ENCODE data around the gene PTPRD. TPM values are rescaled to one million over a fixed set of nuclear protein-coding genes. Genes with fewer than 3 reads are reported as not detected.
"Not testable (repeated sequence)": the region's sequence is repeated elsewhere in the genome, so short reads cannot be mapped to it uniquely, and the experiment has no call there.

The PTPRD gene
- total RNA-seq, 1 donor from 2014 or later = 7.8 TPM

GRCh38 chr9:9522406-9522805 is 1090.4 kb downstream of the PTPRD start:
- DNase-seq (no peak), ATAC-seq (ENCODE audit: poor library complexity) (no peak)
- intact Hi-C loops (cut with DNase I) = no loop called here

DNA sequence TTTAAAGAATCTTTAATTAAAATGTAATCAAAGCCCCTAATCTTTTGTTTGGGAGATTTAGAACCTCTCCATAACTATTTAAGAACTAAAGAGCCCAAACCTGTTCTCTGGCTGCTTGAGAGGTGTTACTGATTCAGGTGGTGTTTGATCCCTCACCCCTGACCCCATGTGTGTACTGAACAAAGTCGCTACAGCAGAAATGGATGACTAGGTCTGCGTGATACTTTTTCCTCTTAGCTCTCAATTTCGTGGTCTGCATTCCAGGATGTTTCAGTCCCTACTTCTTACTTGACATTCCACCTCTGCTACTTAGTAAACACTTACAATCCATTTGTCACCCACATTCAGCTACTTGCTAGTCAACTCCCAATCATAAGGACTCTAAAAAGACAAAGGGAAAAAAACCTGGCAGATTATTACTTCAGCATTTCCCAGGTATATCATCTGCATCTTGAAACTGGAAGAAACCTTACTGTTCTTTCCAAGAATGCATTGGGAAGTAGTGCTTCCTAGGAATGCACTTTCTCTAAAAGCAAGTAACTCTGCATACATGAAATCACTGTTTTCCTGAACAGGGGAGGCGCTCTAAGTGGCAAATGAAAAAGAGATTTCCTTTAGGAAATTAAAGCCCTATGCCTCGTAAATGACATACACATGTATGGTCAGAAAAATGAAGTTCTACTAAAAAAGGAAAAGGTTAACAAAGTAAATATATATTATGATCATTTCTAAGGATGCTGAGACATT is 1091.6 kb downstream of the PTPRD start:
- DNase-seq (no peak), ATAC-seq (ENCODE audit: poor library complexity) (no peak)
- intact Hi-C loops (cut with DNase I) = no loop called here

DNA sequence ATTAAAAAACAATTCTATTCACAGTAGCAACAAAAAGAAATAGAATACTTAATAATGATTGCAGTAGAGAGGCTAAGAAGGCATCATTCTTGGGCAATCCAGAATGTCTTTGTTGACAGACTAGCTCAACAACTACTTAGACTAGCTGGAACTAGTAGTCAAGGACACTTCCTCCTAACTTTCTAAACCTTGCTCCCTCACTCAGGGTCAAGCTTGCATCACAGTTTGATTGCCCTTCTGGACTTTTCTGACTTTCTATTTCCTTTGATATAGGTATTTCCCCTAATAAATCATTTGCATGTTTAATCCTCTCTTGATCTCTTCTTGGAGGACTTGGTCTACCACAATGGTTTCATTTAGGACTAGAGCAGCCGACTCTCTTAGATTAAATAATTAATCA is 1107.9 kb downstream of the PTPRD start:
- intact Hi-C loops (cut with DNase I) = no loop called here
- ATAC-seq (ENCODE audit: poor library complexity) = no peak
- DNase-seq = no peak

- ATAC-seq (ENCODE audit: poor library complexity) = no peak
- intact Hi-C loops (cut with DNase I) = no loop called here
- no peak for DNase-seq
Measured at GRCh38 chr9:9499546-9499945, 1113.3 kb downstream of the PTPRD start.

DNA sequence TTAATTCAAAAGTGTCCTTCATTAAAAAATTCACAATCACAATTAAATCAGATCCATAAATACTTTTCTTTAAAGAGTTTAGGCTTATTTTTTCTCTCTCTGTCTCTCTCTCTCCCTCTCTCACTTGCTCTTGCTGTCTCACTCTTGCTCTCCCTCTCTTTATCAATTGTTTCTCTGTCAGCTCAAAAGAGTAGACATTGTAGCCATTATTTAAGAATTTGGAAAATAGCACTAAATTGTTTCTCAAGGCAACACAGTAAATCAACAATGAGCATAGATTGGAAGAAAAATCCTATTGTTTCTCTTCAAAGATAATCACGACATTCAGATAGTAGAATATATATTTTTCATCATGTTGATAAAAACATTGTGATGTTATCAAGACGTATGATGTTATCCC is 1114.0 kb downstream of the PTPRD start:
- no peak for ATAC-seq (ENCODE audit: poor library complexity)
- intact Hi-C loops (cut with DNase I) = no loop called here

GRCh38 chr9:9498128-9498527 is 1114.7 kb downstream of the PTPRD start:
- DNase-seq = no peak
- intact Hi-C loops (cut with DNase I) = no loop called here

More for the DNA sequence above, 1114.0 kb downstream of the PTPRD start:
- no peak for DNase-seq

GRCh38 chr9:9494336-9494735 is 1118.5 kb downstream of the PTPRD start:
- ATAC-seq (ENCODE audit: poor library complexity) (no peak), DNase-seq (no peak)
- intact Hi-C loops (cut with DNase I) = no loop called here

More at GRCh38 chr9:9498128-9498527, 1114.7 kb downstream of the PTPRD start:
- ATAC-seq (ENCODE audit: poor library complexity) = no peak

GRCh38 chr9:9492506-9492905 is 1120.3 kb downstream of the PTPRD start:
- intact Hi-C loops (cut with DNase I) = no loop called here
- no peak for ATAC-seq (ENCODE audit: poor library complexity)
- no peak for DNase-seq

- ATAC-seq (ENCODE audit: poor library complexity) (no peak), DNase-seq (no peak)
- intact Hi-C loops (cut with DNase I) = no loop called here
Measured at GRCh38 chr9:9489183-9489582, 1123.6 kb downstream of the PTPRD start.

DNA sequence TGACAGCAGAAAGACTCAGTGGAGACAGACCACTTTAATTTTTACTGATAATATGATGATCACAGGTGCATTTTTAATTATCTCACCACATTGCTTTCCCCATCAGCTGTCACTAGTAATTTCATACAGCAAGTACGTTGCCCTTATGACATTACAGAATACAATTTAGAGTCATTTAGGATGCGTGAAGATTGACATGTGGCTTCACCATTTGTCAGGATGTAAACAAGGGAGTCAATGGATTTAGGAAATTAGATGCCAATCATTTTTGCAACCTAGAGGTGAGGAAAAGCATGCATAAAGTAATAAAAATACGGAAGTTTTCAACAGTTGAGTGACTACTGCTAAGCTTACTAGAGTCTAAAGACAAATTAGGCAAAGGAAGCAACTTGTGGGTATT is 1129.6 kb downstream of the PTPRD start:
- intact Hi-C loops (cut with DNase I) = no loop called here
- DNase-seq (no peak), ATAC-seq (ENCODE audit: poor library complexity) (no peak)

GRCh38 chr9:9478741-9479140 is 1134.1 kb downstream of the PTPRD start:
- DNase-seq (no peak), ATAC-seq (ENCODE audit: poor library complexity) (no peak)
- intact Hi-C loops (cut with DNase I) = no loop called here

GRCh38 chr9:9469271-9469670 is 1143.5 kb downstream of the PTPRD start:
- intact Hi-C loops (cut with DNase I) = no loop called here
- ATAC-seq (ENCODE audit: poor library complexity) (no peak), DNase-seq (no peak)

DNA sequence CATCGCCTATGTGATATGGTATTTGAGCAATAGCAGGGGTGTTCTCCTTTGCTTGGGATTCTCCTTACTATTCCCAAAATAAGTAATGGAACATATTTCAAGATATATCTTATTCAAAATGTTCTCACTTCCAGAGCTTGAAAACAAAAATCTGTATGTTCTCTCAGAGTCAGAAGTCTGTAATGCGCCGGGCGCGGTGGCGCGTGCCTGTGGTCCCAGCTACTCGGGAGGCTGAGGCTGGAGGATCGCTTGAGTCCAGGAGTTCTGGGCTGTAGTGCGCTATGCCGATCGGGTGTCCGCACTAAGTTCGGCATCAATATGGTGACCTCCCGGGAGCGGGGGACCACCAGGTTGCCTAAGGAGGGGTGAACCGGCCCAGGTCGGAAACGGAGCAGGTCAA is 1170.9 kb downstream of the PTPRD start:
- DNase-seq; intact Hi-C loops (cut with DNase I): not testable (repeated sequence)

GRCh38 chr9:9437641-9438040 is 1175.2 kb downstream of the PTPRD start:
- ATAC-seq (ENCODE audit: poor library complexity) = no peak
- DNase-seq = no peak
- intact Hi-C loops (cut with DNase I) = no loop called here

More for the DNA sequence above, 1170.9 kb downstream of the PTPRD start:
- ATAC-seq (ENCODE audit: poor library complexity) = not testable (repeated sequence)

DNA sequence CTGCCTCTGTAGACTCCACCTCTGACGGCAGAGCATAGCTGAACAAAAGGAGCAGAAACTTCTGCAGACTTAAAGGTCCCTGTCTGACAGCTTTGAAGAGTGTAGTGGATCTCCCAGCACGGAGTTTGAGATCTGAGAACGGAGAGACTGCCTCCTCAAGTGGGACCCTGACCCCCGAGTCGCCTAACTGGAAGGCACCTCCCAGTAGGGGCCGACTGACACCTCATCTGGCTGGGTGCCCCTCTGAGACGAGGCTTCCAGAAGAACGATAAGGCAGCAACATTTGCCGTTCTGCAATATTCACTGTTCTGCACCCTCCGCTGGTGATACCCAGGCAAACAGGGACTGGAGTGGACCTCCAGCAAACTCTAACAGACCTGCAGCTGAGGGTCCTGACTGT is 1186.3 kb downstream of the PTPRD start:
- intact Hi-C loops (cut with DNase I); ATAC-seq (ENCODE audit: poor library complexity): not testable (repeated sequence)

GRCh38 chr9:9412241-9412640 is 1200.6 kb downstream of the PTPRD start:
- no peak for ATAC-seq (ENCODE audit: poor library complexity)
- intact Hi-C loops (cut with DNase I) = no loop called here
- DNase-seq = no peak

More for the DNA sequence above, 1186.3 kb downstream of the PTPRD start:
- DNase-seq = not testable (repeated sequence)

- intact Hi-C loops (cut with DNase I) = no loop called here
- no peak for DNase-seq
Measured at GRCh38 chr9:9410736-9411135, 1202.1 kb downstream of the PTPRD start.

DNA sequence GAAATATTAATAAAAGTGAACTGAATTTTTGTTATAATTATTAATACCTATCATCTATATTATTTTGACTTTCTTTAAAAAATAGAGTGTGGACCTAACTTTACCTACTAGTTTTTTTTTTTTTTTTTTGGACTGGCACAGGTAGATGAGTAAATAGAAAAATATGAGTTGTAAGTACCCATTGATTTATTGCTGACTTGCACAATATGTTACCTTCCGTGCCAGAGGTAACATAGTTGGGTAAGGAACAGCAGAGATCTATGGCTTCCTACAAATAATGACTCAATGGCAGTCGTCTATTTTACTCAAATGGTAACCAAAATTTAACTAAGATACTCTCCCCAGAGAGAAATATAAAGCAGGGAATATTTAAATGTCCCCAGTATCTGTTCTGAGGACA is 1212.8 kb downstream of the PTPRD start:
- intact Hi-C loops (cut with DNase I) = no loop called here
- DNase-seq (no peak), ATAC-seq (ENCODE audit: poor library complexity) (no peak)

More at GRCh38 chr9:9410736-9411135, 1202.1 kb downstream of the PTPRD start:
- ATAC-seq (ENCODE audit: poor library complexity) = no peak

DNA sequence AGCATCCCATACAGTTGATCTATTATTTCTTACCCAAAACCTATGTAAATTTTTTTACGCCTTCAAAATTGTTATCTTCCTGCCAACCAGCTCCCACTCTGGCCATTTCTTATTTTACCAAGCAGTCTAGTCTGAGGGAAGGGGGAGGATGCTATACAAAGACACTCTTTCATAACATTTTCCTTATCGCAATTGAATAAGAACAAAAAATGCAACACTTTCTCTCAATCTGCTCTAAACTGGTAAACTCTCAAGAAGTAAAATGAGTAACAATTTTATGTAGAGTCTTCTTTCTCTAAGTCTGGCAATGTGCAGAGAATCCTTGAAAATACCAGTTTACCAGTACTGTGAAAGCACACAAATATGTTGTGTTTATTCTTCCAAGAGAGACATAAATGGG is 1216.3 kb downstream of the PTPRD start:
- ATAC-seq (ENCODE audit: poor library complexity) (no peak), DNase-seq (no peak)

DNA sequence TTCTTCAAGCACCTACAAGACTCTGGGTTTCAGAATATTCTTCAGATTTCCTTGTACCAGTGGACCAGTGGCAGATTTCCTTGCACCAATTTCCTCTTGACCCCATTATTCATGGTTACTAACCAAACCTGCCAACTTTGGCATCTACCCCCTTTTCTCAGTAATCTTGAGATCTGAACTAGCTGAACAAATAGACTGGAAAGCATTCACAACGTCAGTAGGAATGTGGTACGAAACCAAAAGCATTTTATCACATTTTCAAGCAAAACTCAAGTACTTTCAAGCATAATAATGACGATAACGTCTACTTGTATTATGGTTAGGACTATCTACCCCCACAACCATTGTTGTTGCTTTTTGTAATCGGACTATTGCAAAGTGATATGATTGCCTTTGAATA is 1217.3 kb downstream of the PTPRD start:
- DNase-seq = no peak
- intact Hi-C loops (cut with DNase I) = no loop called here
- no peak for ATAC-seq (ENCODE audit: poor library complexity)

More for the DNA sequence above, 1216.3 kb downstream of the PTPRD start:
- intact Hi-C loops (cut with DNase I) = no loop called here

DNA sequence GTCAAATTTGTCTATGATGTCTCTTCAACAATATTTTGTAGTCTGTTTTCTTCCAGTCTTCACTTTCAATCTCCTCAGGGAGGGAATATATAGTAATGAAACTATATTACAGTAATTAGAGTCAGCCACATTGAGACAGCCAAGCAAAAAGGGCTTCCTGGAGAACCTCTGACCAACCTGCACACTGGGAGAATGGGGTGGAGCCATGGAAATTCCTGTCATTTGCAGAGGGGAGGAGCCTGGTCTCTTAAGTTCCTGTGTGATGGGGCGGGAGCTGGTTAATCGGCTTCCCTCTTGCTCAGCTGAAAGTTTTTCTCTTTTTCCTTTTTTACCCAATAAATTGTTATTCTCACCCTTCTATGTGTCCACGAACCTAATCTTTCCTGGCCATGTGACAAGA is 1220.0 kb downstream of the PTPRD start:
- DNase-seq = no peak
- intact Hi-C loops (cut with DNase I) = no loop called here
- no peak for ATAC-seq (ENCODE audit: poor library complexity)

All from Right ventricle myocardium superior (tissue), 1 donor.